T-cell (primary cell): ENCODE data around the gene POLR3G. TPM values are rescaled to one million over a fixed set of nuclear protein-coding genes. Genes with fewer than 3 reads are reported as not detected.

Source experiments
- ATAC-seq, 4 experiments: fragments of 200-7000 bp in 3 of 4; fragments of 150-1000 bp in 1 of 4; cut with Tn5 transposase; replicated peaks in 1 of 4; 1 replicate in 3 of 4; 2 replicates in 1 of 4; pipeline ENCODE4 v1.10.0; 2021; ENCODE audit warnings: moderate library complexity in 3 of 4, mild to moderate bottlenecking in 2 of 4, moderate number of reproducible peaks in 1 of 4
- CTCF ChIA-PET, 2 donors: fragments of 300-600 bp; sonication (Branson Sonifier 250); formaldehyde crosslinking; loops; one replicate each; lab custom pipeline; 2022; ENCODE audit warnings: antibody characterized with exemption in 2 of 2; lab: Charles Lee
- POLR2A ChIA-PET, 2 donors: fragments of 300-600 bp; sonication (Branson Sonifier 250); formaldehyde crosslinking; loops; one replicate each; lab custom pipeline; 2022; ENCODE audit warnings: antibody characterized with exemption in 2 of 2; lab: Charles Lee
- DNase-seq, 35 experiments: peaks; one replicate each; pipeline versions ENCODE4 v3.0.0 to v3.0.0-alpha.2; 2013 to 2023
- H3K27ac ChIP-seq: one replicate; pipeline ENCODE4 v1.5.1; 2013; ENCODE audit warnings: low read length
- H3K27me3 ChIP-seq, 2 experiments: replicated peaks in 1 of 2; 1 replicate in 1 of 2; 2 replicates in 1 of 2; pipeline versions ENCODE4 v1.6.1 to v1.7.0; 2013; ENCODE audit warnings: low read length in 1 of 2, mixed read lengths in 1 of 2; ENCODE audit not compliant: control insufficient read depth in 2 of 2, insufficient read depth in 2 of 2; ENCODE audit errors: extremely low read depth in 1 of 2
- H3K36me3 ChIP-seq, 2 donors: 1 replicate in 1 of 2; 2 replicates in 1 of 2; pipeline versions ENCODE4 v1.6.1 to v1.7.0; 2013; ENCODE audit warnings: low read length in 1 of 2; ENCODE audit not compliant: control insufficient read depth in 2 of 2, insufficient read depth in 1 of 2; ENCODE audit errors: extremely low read depth in 1 of 2
- H3K4me1 ChIP-seq, 2 experiments: 1 replicate in 1 of 2; 2 replicates in 1 of 2; pipeline versions ENCODE4 v1.6.1 to v1.7.0; 2013; ENCODE audit warnings: low read length in 2 of 2, mixed read lengths in 1 of 2; ENCODE audit not compliant: insufficient read depth in 2 of 2, control insufficient read depth in 1 of 2; ENCODE audit errors: extremely low read depth in 1 of 2
- H3K4me3 ChIP-seq, 2 donors: 1 replicate in 1 of 2; 2 replicates in 1 of 2; pipeline versions ENCODE4 v1.5.1 to v1.7.0; 2013; ENCODE audit warnings: mild to moderate bottlenecking in 2 of 2, low read length in 1 of 2, moderate library complexity in 1 of 2; ENCODE audit not compliant: control insufficient read depth in 1 of 2; ENCODE audit errors: extremely low read depth in 1 of 2
- H3K9me3 ChIP-seq: 2 replicates; pipeline ENCODE4 v1.7.0; 2013
- H3K27ac Mint-ChIP-seq, 2 donors: one replicate each; pipeline ENCODE4 v1.8.0; 2020 to 2021; ENCODE audit warnings: mild to moderate bottlenecking in 2 of 2, mixed read lengths in 2 of 2
- H3K27me3 Mint-ChIP-seq, 2 donors: one replicate each; pipeline ENCODE4 v1.8.0; 2021 to 2022; ENCODE audit warnings: mixed read lengths in 2 of 2
- H3K36me3 Mint-ChIP-seq: one replicate; pipeline ENCODE4 v1.8.0; 2021; ENCODE audit warnings: mixed read lengths
- H3K4me1 Mint-ChIP-seq, 3 donors: one replicate each; pipeline ENCODE4 v1.8.0; 2020 to 2022; ENCODE audit warnings: mixed read lengths in 3 of 3, mild to moderate bottlenecking in 1 of 3
- H3K4me3 Mint-ChIP-seq, 3 donors: one replicate each; pipeline ENCODE4 v1.8.0; 2020 to 2022; ENCODE audit warnings: mild to moderate bottlenecking in 3 of 3, mixed read lengths in 3 of 3, moderate library complexity in 3 of 3
- H3K9me3 Mint-ChIP-seq, 3 donors: one replicate each; pipeline ENCODE4 v1.8.0; 2020 to 2022; ENCODE audit warnings: mixed read lengths in 3 of 3
- WGBS: methylation state at CpG from one replicate; pipeline ENCODE4 v1.1.5; 2013; ENCODE audit warnings: missing lambda C conversion rate; ENCODE audit not compliant: insufficient coverage; 5-methylcytosine and 5-hydroxymethylcytosine counted together
- total RNA-seq, 35 experiments: library from RNA in 6 of 35; stranded (reverse) in 6 of 35; fragments of 120-200 nt in 1 of 35; gene quantifications; one replicate each; pipeline versions ENCODE4 v1.2.1 to v1.2.4 and lab custom pipeline; 2013 to 2026

Gene POLR3G
- total RNA-seq, 5 donors from 2014 or later (not counting 1 experiment from before 2014, with no cell fraction given): 0.84 to 2.3 (median 1.6) TPM

DNA sequence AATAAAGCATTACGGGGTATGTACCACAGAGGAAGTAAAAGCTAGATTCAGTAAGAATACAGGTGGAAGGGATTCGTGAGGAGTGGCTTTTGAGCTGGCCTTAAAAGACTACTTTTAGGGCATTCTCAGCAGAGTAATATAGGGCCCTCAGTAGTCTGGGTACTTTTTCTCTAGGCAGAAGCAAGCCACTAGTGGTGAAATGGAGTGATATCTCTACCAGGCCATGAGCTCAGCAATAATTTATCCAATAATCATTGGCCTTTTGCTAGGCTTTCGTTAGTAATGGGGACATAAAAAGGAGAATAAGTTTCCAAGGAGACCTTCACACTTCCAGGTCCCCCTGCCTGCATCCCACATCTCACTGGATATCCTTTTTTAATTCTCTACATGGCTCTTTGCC lies 1.7 kb downstream of the POLR3G start:
- H3K27ac ChIP-seq: no peak overlapping the region
- Mint-ChIP-seq H3K4me3 (no peak overlapping the region), H3K27ac (no peak overlapping the region), H3K9me3 (no peaks in the 10 kb centered on the region), H3K36me3 (peaks cover 1% of the 10 kb centered on the region), H3K4me1 (peaks cover 22 to 29% (median 25%) of the 10 kb centered on the region in 3 donors), H3K27me3 (no peaks in the 10 kb centered on the region)
- CTCF ChIA-PET: interaction anchor here (0.8 to 1.2 kb wide), 4 partner anchors 37 to 67 kb away, joined by 3 to 5 read pairs (median 4); partner anchors contain the start of gene CETN3 (in 1 of the 2)
- POLR2A ChIA-PET: interaction anchor here (0.6 to 0.7 kb wide), 2 partner anchors 53 to 66 kb away, joined by 3 read pairs; no protein-coding TSS in a partner anchor
- no peaks in the 10 kb centered on the region for H3K9me3 ChIP-seq
- no peak for ATAC-seq
- WGBS: 100% methylated on average over 3 of the region's 3 CpGs
- no peak overlapping the region for H3K4me3 ChIP-seq
- no peaks in the 10 kb centered on the region for H3K36me3 ChIP-seq
- no peaks in the 10 kb centered on the region for H3K27me3 ChIP-seq
- peaks cover 11 to 15% of the 10 kb centered on the region in 2 experiments for H3K4me1 ChIP-seq
- no peak for DNase-seq

GRCh38 chr5:90477073-90477472 lies 2.4 kb downstream of the POLR3G start:
- Mint-ChIP-seq H3K27ac (no peak overlapping the region), H3K4me1 (peaks cover 16 to 28% (median 20%) of the 10 kb centered on the region in 3 donors), H3K9me3 (no peaks in the 10 kb centered on the region), H3K4me3 (no peak overlapping the region), H3K27me3 (no peaks in the 10 kb centered on the region), H3K36me3 (no peaks in the 10 kb centered on the region)
- Histone ChIP-seq H3K36me3 (no peaks in the 10 kb centered on the region), H3K27ac (no peak overlapping the region), H3K9me3 (no peaks in the 10 kb centered on the region), H3K27me3 (no peaks in the 10 kb centered on the region), H3K4me3 (no peak overlapping the region), H3K4me1 (peaks cover 11 to 15% of the 10 kb centered on the region in 2 experiments)
- DNase-seq (no peak), ATAC-seq (no peak)
- CTCF ChIA-PET: interaction anchor here in 1 of 2 donors (1.0 to 1.1 kb wide), 2 partner anchors 53 to 67 kb away, joined by 3 to 5 read pairs; partner anchors contain the start of gene CETN3
- WGBS: 83% methylated on average over 1 of the region's 2 CpGs
- POLR2A ChIA-PET: interaction anchor here (0.5 to 0.7 kb wide), 3 partner anchors 53 to 1591 kb away, joined by 3 to 5 read pairs (median 3); no protein-coding TSS in a partner anchor

DNA sequence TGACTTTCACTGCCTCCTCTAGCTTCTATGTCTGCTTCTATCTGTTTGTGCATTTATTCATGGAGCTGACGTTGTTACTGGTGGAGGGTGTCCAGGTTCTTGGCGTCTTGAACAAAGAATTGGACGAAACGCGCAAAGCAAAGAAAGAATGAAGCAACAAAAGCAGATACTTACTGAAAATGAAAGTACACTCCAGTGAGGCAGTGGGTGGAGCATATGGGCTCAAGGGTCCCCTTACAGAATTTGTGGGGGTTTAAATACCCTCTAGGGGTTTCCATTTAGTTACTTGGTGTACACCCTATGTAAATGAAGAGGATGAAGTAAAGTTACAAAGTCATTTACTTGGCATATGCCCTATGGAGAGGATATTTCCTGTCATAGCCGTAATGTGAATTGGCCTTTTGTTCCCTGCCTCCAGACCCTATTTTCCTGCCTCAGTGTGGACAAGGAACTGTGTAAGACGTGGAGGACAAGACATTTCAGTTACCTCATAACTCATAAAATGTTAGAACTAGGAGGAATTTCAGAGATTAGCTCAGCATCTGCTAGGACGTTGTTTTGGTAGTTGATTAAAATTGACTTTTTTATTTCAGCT lies 3.1 kb downstream of the POLR3G start:
- ATAC-seq: no peak
- no CpG with 5 or more reads among the region's 8 CpGs for WGBS
- CTCF ChIA-PET: no interaction called here
- no peak overlapping the region for H3K27ac Mint-ChIP-seq
- no peaks in the 10 kb centered on the region for H3K9me3 ChIP-seq
- no peak overlapping the region for H3K27ac ChIP-seq
- no peak for DNase-seq
- no peak overlapping the region for H3K4me3 ChIP-seq
- peaks cover 12 to 23% (median 16%) of the 10 kb centered on the region in 3 donors for H3K4me1 Mint-ChIP-seq
- H3K4me3 Mint-ChIP-seq: no peak overlapping the region
- H3K36me3 Mint-ChIP-seq: no peaks in the 10 kb centered on the region
- no peaks in the 10 kb centered on the region for H3K36me3 ChIP-seq
- no peaks in the 10 kb centered on the region for H3K27me3 Mint-ChIP-seq
- POLR2A ChIA-PET: interaction anchor here in 1 of 2 donors (0.7 kb wide), 1 partner anchor 48 kb away, joined by 4 read pairs; no protein-coding TSS in a partner anchor
- H3K4me1 ChIP-seq: peaks cover 7 to 15% of the 10 kb centered on the region in 2 experiments
- no peaks in the 10 kb centered on the region for H3K27me3 ChIP-seq
- no peaks in the 10 kb centered on the region for H3K9me3 Mint-ChIP-seq

DNA sequence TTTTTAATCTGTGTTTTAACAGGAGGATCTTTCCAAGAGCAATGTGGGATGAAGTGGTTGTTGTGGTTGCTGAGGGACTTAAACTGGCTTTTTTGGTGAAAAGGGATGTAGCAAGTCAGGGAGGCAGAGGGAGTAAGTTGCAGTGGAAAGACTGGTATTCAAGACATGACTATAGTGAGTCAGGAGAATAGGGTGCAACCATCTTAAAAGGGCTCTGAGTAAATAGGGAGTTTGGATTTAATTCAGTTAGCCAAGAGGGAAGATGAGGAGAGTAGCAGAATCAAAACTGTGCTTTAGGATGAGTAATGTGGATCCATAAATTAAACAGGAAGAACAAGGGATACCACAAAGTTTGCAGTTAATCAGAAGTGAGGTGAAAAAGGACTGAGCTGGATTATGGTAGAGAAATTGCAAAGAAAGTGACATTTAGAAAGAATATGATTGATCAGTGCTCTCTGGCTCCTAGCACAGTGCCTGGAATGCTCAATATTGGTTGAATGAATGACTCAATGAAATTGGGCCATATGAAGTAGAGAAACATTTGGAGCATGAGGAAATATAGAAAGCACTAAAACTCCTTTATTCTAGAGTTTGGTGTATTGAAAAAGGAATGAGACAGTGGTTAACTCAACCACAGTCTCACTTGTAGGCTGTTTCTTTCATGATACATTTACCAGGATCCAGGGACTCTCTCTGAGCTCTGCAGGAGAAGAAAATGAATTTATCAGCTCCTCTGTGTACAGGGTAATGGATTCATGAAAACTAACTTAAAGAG lies 5.1 kb downstream of the POLR3G start:
- H3K36me3 Mint-ChIP-seq: no peaks in the 10 kb centered on the region
- CTCF ChIA-PET: interaction anchor here in 1 of 2 donors (0.5 kb wide), 1 partner anchor 32 kb away, joined by 5 read pairs; no protein-coding TSS in a partner anchor

DNA sequence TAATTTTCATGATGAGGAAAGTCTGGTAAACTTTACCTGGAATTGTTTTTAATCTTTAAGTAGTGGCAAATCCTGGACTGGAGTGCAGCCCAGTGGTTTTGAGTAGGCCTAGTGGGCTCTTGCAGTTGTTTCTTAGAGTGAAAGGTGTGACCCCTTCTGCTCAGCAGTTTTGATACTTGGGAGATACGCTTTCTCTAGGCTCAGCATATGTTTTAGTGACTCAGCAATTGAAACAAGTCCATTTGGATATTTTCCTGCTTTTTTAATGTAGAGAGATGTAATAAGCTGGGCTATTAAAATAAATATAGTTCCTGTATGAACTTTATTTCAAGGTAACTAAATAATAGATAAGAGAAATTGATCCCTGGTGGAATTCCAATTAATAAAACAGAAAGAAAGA lies 6.0 kb downstream of the POLR3G start:
- no peaks in the 10 kb centered on the region for H3K27me3 Mint-ChIP-seq
- H3K27me3 ChIP-seq: no peaks in the 10 kb centered on the region
- no peaks in the 10 kb centered on the region for H3K36me3 ChIP-seq
- no peaks in the 10 kb centered on the region for H3K9me3 Mint-ChIP-seq
- H3K4me1 Mint-ChIP-seq: no peaks in the 10 kb centered on the region
- H3K4me3 Mint-ChIP-seq: no peak overlapping the region
- CTCF ChIA-PET: interaction anchor here in 1 of 2 donors (0.5 kb wide), 1 partner anchor 41 kb away, joined by 3 read pairs; no protein-coding TSS in a partner anchor
- H3K9me3 ChIP-seq: no peaks in the 10 kb centered on the region
- no peak overlapping the region for H3K27ac ChIP-seq
- 100% methylated on average over 1 of the region's 1 CpG for WGBS
- ATAC-seq (no peak), DNase-seq (no peak)
- H3K27ac Mint-ChIP-seq: no peak overlapping the region
- POLR2A ChIA-PET: interaction anchor here in 1 of 2 donors (0.8 kb wide), 1 partner anchor 20 kb away, joined by 5 read pairs; no protein-coding TSS in a partner anchor
- no peaks in the 10 kb centered on the region for H3K4me1 ChIP-seq
- H3K36me3 Mint-ChIP-seq: no peaks in the 10 kb centered on the region
- no peak overlapping the region for H3K4me3 ChIP-seq

More for the DNA sequence above, 5.1 kb downstream of the POLR3G start:
- Histone ChIP-seq H3K27me3 (no peaks in the 10 kb centered on the region), H3K27ac (no peak overlapping the region), H3K36me3 (no peaks in the 10 kb centered on the region), H3K4me1 (peaks cover 3 to 4% of the 10 kb centered on the region in 2 experiments), H3K4me3 (no peak overlapping the region), H3K9me3 (no peaks in the 10 kb centered on the region)
- Mint-ChIP-seq H3K27ac (no peak overlapping the region), H3K4me1 (peaks cover 3 to 9% (median 7%) of the 10 kb centered on the region in 3 donors), H3K27me3 (no peaks in the 10 kb centered on the region), H3K9me3 (no peaks in the 10 kb centered on the region), H3K4me3 (no peak overlapping the region)
- no peak for ATAC-seq
- POLR2A ChIA-PET: no interaction called here
- DNase-seq: no peak

GRCh38 chr5:90483206-90483605 lies 8.5 kb downstream of the POLR3G start:
- no peaks in the 10 kb centered on the region for H3K36me3 ChIP-seq
- H3K27me3 ChIP-seq: no peaks in the 10 kb centered on the region
- no peak overlapping the region for H3K4me3 ChIP-seq
- Mint-ChIP-seq H3K27ac (no peak overlapping the region), H3K4me3 (no peak overlapping the region), H3K9me3 (no peaks in the 10 kb centered on the region), H3K27me3 (no peaks in the 10 kb centered on the region), H3K36me3 (no peaks in the 10 kb centered on the region), H3K4me1 (no peaks in the 10 kb centered on the region)
- ChIA-PET POLR2A (interaction anchor here in 1 of 2 donors (0.6 kb wide), 1 partner anchor 688 kb away, joined by 3 read pairs; no protein-coding TSS in a partner anchor), CTCF (interaction anchor here in 1 of 2 donors (0.6 kb wide), 1 partner anchor 62 kb away, joined by 3 read pairs; no protein-coding TSS in a partner anchor)
- 90% methylated on average over 2 of the region's 8 CpGs for WGBS
- no peak for DNase-seq
- H3K4me1 ChIP-seq: no peaks in the 10 kb centered on the region
- H3K9me3 ChIP-seq: no peaks in the 10 kb centered on the region
- ATAC-seq: no peak
- no peak overlapping the region for H3K27ac ChIP-seq
